Islet of Langerhans (tissue), 1 donor: ENCODE measurements around the gene OCEL1.

Experiments used
- FAIRE-seq: peaks from one replicate; lab custom pipeline; 2011; peaks lifted over from hg19 to GRCh38; lab: Jason Lieb, UNC

Gene OCEL1

GRCh38 chr19:17240826-17241399 is 14.9 kb downstream of the OCEL1 start:
- no peak for FAIRE-seq

DNA sequence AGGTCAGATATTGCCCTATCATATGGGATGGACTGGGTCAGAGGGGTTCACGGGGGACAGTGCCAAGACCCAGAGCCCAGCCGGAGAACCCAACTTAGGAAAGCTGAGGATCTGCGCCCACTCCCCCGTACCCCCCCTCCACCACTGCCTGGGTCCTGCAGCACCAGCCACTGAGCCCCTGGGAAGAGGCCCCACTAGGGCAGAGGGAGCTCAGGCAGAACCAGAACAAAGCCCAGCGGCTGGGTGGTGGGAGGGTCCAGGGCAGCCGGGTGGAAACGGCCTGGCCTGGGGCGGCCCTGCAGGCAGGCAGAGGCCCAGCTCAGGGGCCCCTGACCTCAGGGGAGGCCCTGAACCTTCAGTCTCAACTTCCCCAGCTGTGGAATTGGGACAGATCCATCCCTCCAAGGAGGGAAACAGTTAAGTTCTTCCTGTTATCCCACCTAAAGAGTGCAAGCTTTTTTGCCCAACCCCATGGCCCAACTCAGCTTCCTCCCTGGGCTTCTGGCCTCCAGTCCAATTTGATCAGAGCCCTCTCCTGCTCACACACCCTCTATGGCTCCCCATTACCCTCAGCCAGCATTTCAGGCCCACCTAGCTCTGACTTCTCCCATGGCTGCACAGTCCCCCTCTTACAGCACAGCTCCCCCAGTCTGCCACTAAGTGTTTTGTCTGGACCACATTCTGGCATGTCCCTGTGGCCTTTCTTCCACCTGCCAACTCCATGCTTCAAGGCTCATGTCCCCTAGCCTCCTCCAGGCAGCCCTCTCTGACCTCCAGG is 16.6 kb downstream of the OCEL1 start:
- FAIRE-seq, result no peak

DNA sequence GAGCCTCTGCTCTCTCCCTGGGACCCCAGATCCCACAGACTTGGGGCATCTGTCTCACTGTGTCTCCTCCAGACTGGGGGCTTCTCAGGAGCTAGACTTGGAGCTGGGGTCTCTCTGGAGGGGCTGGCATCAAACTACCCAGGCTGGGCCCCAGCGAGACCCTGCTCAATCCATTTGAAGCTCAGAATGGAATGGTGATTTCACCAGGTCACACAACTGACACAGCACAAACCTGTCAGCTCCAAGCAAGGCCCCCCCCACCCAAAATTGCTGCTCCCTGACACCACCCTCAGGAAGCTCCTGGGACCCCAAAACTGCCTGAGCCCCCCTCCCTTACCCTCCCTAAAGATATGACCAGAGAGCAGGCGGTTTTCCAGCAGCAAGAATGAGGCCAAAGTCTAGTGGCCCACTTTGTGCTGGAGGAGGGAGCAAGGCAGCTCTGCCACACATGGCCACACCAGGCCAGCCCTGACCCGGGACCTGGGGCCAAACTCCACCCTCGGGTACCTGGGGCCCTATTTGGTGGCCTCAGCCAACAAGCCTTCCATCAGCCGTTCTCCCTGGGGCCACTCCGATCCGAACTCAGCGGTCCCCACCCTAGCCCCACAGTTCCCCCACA is 17.3 kb downstream of the OCEL1 start:
- no peak for FAIRE-seq

DNA sequence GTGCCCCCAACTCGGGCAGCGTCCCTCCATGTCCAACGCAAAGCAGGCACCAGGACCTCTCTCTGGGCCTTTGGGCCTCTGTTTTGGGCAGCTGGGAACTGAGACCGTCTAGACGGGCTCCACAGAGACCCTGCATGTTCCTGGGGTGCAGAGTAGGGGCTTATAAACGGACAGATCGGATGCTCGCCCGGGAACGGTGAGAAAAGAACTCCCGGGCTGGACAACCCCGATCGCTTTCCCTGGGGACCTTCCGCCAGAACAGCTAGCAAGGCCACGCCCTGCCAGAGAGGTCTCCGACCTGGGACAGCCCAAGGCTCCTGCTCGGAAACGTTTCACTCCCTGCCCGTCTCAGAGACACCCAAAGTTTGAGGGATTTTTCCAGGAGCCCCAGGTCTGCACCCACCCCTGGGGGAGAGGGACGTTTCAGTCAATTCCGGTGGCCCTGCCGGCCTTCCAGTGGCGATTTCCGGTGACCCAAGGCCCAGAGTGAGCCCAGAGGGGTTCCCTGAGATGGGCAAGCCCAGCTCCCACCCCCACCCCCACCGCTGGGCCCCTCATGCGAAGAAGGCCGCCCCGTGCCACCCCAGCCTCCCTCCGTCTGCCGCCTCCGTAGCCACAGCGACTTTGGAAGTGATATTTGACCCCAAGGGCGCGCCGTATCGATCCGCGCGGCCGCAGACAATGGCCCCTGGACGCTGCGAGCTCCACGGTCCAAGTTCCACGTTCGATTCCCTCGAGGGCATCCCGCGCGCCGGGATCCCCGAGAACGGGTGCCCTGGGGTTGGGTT is 18.0 kb downstream of the OCEL1 start:
- FAIRE-seq, result no peak

- FAIRE-seq, result no peak
Observed at GRCh38 chr19:17244618-17245534, 18.9 kb downstream of the OCEL1 start.

DNA sequence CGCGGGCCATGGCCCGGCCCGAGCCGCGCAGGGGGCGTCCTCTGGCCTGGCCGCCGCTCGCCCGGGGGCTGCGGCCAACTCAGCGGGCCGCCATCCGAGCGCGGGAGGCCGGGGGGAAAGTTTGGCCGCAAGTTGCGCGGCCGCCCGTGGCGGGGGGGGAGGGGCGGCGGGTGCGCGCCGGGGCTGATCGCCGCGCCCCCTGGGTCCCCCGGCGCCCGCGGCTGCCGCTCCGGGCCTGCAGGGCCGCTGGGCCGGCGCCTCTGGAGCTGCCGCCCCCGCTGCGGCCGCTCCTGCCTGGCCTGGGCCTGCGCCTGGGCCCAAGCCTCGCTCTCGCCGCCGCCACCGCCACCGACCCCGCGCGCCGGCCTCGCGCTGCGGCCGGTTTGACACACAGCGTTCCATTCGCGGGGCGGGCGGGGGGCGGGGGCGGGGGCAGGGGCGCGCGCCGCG is 19.5 kb downstream of the OCEL1 start, which contains the start of gene NR2F6:
TSS of gene NR2F6 (minus strand) at position 385 of the 450 bp plus-strand sequence. CDS start 699 bp downstream, outside the sequence.
- FAIRE-seq, result no peak

DNA sequence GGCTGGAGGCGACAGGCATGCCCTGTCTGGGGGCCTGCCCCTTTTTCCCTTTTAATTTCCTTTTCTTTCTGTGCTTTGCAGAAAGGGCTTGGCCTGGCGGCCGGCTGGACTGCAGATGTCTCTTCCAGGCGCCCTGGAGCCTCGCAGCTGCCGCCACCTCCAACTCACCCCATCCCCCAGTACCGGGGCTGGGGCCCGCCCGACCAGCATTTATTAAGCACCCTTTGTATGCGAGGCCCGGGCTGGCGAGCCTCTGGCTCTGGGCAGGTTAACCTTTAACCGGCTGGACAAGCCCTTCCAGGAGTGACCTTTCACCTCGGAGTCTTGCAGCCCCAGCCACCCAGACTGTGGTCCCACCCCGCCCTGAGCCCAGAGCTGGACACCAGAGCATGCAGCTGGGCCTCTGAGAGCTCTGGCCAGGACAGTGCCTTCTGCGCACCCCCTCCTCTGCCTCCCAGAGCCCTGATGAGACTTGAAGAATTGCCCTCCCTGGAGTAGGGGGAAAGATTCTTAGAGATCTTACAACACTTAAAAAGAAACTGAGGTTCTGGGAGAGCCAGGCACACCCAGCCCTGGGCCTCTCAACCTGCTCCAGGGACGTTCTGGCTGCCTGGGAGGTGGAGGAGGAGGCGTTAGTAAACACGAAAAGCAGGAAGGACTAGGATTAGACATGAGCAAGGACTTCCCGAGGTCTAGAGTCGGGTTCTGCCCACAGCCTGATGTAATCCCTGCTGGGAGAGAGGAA is 20.8 kb downstream of the OCEL1 start:
- FAIRE-seq, result no peak

- no peak for FAIRE-seq
Observed at GRCh38 chr19:17248011-17248776, 22.2 kb downstream of the OCEL1 start.

DNA sequence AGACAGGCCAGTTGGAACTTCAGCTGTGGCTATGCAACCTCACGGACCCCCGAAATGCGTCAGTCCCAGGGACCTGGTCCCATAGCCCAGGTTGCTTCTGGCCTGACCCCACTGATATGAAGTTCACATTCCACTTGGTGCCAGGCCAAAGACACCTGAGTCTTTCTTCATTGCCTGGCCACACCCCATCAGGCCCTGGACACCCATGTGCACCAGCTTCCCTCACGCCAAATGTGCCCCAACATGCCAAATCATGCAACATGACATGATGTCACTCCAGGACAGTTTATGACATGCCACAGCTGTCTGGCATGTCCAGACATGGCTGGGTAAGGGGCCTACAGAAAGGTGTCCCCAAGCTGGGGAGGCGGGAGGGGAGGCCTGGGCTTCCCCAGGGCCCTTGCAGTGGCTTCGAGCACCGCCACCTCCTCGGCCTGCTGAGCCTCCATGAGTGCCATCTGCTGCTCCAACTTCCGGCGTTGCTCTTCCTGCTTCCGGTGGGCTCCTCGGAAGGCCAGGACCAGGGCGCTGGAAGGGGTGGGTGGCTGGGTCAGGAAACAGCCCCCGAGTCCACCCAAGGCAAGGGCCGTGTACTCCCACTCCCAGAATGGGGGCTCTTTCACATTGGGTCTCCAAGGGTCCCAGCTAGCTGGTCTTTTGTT is 24.0 kb downstream of the OCEL1 start:
- FAIRE-seq, result no peak

- FAIRE-seq, result no peak
Observed at GRCh38 chr19:17254636-17255035, 28.6 kb downstream of the OCEL1 start.

- no peak for FAIRE-seq
Observed at GRCh38 chr19:17255150-17255621, 29.2 kb downstream of the OCEL1 start.

GRCh38 chr19:17256130-17256529 is 30.1 kb downstream of the OCEL1 start:
- FAIRE-seq, result no peak

DNA sequence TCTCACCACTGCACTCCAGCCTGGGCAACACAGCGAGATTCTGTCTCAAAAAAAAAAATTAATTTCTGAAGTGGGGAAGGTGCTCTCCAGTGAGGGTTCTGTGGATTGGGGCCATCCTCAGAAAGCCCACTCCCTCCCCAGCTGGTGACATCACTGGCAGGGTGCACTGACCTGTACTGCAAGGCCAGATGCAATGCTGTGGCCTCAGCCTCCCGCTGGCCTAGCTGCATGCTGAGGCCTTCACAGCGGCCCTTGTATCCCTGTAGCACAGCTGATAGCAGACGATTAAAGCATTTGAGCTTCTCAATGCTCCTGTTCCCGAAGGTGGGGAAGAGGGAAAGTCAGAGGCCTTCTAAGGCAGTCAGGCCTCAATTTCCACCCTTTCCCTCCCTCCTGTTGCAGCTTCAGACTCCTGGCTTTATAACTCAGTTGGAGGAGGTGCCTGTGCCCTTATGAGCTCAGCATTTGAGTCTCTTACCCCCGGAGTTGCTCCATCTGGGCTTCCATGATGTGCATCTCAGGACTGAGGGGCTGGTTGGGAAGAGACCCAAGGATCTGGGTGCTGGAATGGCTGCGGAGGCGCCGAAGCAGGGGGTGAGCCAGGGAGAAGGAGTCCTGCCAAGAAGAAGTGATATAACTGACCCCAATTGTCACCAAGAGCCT is 33.2 kb downstream of the OCEL1 start:
- FAIRE-seq, result no peak

DNA sequence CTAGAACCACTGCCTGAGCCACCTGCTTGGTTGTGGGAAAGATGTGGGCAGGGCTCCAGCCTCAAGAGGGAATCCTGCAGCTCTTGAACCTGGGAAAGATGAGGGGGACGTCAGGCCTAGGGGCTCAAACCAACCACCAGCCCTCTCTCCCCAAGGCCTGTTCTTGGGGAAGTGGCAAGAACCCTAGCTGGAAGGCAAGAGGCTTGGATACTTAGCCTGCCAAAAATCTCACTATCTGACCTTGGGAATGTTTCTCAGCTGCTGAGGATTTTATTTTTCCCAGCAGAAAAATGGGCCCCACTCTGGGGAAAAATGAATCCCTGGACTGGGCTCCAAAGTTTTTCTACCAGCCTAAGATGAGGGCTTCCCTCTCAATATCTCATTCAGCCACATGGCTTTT is 33.9 kb downstream of the OCEL1 start:
- FAIRE-seq, result no peak

GRCh38 chr19:17260842-17261325 is 34.9 kb downstream of the OCEL1 start:
- no peak for FAIRE-seq

DNA sequence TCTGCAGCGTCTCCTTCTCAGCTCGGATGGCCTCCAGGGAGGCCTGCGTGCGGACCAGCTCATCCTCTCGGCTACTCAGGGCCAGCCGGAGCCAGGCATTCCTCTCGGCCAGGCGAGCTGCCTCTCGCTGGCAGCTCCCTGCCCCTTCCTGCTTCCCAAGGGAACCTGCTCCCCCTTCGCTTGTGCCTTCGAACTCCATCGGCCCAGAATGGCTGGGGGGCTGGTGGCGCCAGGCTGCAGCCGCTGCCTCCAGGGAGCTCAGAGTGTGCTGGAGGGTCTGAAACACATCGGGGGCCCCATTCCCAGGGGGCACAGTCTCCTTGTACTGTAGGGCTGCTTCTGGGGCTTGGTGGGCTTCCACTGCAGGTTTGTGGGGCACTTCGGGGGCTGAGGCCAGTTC is 36.5 kb downstream of the OCEL1 start:
- no peak for FAIRE-seq

DNA sequence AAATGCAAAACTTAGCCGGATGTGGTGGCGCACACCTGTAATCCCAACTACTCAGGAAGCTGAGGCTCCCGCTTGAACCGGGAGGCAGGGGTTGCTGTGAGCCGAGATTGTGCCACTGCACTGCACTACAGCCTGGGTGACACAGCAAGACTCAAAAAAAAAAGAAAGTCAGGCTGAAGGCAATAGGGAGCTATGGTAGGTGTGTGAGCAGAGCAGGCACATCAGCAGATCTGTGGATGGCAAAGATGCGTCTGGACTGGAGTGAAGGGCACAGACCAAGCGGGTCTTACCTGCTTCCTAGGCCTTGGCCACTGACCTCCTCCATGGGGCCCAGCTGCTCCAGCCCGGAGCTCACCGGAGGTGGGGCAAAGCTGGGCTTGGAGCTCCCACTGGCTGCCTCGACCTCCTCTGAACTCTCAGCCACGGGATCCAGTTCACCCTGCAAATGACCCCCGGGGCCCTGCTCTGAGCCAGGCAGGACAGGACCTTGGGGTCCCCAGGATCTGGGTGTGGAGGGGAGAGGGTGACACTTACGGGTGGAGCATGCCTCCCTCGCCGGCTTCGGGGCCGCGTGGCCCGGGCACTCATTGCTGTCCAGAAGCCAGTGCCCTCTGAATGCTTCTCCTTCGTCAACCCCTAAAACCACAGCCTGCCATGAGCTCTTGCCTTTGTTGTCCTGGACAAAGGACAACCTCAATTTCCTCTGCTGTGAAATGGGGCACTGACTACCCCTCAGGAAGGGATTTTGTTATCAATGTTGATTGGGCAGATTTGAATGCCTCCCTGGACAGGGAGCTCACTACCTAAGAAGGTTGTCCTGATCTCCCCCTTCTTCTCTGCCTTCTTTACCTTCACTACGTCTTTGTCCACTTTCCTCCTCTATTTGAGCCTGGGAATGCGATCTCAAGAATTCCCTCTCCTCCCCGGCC is 38.0 kb downstream of the OCEL1 start:
- FAIRE-seq, result no peak

- no peak for FAIRE-seq
Observed at GRCh38 chr19:17264641-17264979, 38.6 kb downstream of the OCEL1 start, which contains the start of gene USHBP1. TSS of gene USHBP1 (minus strand) at chr19:17264745. CDS start at chr19:17264299, 446 bp downstream.
